ES-I3 (cell line): ENCODE results near the gene SELENOI.
A peak's percentile ranks its signal among the peaks of the same experiment; 100 is the strongest.
"Not testable (repeated sequence)": the region's sequence is repeated elsewhere in the genome, so short reads cannot be mapped to it uniquely, and the experiment has no call there.

Experiments
- H3K36me3 ChIP-seq: 2 replicates; pipeline ENCODE4 v1.6.1; 2013; ENCODE audit warnings: mild to moderate bottlenecking, low read length, control low read depth, moderate library complexity; ENCODE audit not compliant: insufficient read depth
- H3K4me1 ChIP-seq: 2 replicates; pipeline ENCODE4 v1.6.1; 2013; ENCODE audit warnings: mild to moderate bottlenecking, control low read depth, low read length; ENCODE audit not compliant: insufficient read depth
- H3K9ac ChIP-seq: 2 replicates; pipeline ENCODE4 v1.6.1; 2013; ENCODE audit warnings: low read depth, mild to moderate bottlenecking, low read length, moderate library complexity
- H3K9me3 ChIP-seq: 2 replicates; pipeline ENCODE4 v1.6.1; 2013; ENCODE audit warnings: mild to moderate bottlenecking, low read length, moderate library complexity; ENCODE audit not compliant: control insufficient read depth, insufficient read depth

SELENOI gene, protein sequence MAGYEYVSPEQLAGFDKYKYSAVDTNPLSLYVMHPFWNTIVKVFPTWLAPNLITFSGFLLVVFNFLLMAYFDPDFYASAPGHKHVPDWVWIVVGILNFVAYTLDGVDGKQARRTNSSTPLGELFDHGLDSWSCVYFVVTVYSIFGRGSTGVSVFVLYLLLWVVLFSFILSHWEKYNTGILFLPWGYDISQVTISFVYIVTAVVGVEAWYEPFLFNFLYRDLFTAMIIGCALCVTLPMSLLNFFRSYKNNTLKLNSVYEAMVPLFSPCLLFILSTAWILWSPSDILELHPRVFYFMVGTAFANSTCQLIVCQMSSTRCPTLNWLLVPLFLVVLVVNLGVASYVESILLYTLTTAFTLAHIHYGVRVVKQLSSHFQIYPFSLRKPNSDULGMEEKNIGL

DNA sequence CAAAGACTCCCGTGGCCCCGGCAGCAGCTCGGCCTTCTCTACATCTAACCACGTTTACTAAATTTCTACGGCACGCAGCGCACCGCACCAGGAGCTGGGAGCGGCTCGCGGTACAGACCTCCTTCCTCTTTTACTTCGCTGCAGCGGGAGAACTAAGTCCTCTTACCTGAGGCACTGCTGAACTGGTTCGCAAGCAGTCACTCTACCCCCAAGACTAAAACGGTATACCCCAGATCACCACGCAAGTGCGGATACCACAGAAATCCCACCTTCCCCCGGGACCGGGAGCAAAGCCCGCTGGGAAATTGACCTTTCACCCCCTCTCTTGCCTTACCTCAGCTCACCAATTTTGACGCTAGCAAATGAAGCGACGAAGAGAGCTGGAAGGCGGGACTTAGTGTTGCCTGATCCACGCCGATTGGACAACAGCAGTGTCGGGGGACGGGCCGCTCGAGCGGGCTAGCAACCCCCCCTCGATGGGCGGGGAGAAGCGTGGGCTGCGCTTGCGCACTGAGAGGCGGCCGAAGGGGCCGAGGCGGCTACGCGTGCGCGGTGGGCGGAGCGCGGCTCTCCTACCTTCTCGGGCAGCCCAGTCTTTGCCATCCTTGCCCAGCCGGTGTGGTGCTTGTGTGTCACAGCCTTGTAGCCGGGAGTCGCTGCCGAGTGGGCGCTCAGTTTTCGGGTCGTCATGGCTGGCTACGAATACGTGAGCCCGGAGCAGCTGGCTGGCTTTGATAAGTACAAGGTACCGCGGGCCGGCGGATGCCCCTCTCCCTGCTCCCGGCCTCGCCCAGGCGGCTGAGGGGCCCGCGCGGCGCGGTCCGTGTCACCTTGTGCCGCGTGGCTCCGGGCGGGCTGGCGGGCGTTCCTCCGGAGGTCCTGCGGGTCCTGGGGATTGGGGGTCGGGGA lies at the start of gene SELENOI:
Gene SELENOI, plus strand, starts transcription at position 599 of the 909 bp plus-strand sequence. Its CDS starts 90 bp downstream, at position 689.
- peak within 1 kb of the TSS; percentile 78 for H3K9ac ChIP-seq

DNA sequence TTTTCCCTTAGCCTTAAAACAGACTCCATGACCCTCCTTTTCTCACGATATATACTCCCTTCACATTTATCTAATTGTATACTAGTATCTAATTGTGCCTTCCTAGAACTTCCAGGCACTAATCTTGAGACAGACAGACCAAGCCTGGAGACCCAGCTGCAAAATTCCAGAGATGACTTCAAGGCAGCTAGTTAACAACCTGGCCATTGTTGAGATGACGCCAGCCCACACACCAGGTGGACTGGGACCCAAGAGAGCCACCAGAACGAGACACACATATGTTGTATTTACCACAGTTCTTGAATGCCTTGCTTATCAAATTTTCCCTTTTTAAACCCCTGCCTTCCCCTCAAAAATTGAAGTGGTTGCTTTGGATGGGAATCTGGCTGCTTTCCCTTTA lies 48.9 kb upstream of the SELENOI start:
- H3K36me3 ChIP-seq, result no peaks in the 10 kb centered on the region
- H3K9me3 ChIP-seq, result no peaks in the 10 kb centered on the region
- no peak overlapping the region for H3K9ac ChIP-seq

More for the DNA sequence above, at the start of gene SELENOI:
- Histone ChIP-seq H3K9me3 (no peaks in the 10 kb centered on the region), H3K36me3 (no peaks in the 10 kb centered on the region), H3K4me1 (peaks cover 10% of the 10 kb centered on the region)

DNA sequence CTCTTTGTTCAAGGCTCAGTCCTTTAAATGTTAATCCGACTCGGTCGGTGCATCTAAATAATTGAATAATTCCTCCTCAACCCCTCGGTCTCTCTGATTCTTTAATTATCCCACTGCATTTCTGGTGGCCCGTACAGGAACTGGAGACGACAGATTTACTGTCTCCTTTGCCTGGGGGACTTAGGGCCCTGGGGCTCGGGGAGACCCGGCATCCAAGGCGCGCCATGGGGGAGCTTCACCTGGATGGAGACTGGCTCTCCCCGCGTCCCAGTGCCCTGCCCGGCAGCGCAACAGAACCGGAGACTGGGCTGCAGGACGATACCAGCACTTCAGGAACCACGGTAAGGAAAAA lies 47.7 kb upstream of the SELENOI start:
- Histone ChIP-seq H3K9me3 (no peaks in the 10 kb centered on the region), H3K36me3 (no peaks in the 10 kb centered on the region), H3K4me1 (0 out of 2 replicates have a peak, but pooled peaks cover 7% of the 10 kb centered on the region), H3K9ac (peak overlapping the region; percentile 68; the same call in 1 of the 2 replicates)

More for the DNA sequence above, 48.9 kb upstream of the SELENOI start:
- peaks cover 11% of the 10 kb centered on the region; the same call in 1 of the 2 replicates for H3K4me1 ChIP-seq

DNA sequence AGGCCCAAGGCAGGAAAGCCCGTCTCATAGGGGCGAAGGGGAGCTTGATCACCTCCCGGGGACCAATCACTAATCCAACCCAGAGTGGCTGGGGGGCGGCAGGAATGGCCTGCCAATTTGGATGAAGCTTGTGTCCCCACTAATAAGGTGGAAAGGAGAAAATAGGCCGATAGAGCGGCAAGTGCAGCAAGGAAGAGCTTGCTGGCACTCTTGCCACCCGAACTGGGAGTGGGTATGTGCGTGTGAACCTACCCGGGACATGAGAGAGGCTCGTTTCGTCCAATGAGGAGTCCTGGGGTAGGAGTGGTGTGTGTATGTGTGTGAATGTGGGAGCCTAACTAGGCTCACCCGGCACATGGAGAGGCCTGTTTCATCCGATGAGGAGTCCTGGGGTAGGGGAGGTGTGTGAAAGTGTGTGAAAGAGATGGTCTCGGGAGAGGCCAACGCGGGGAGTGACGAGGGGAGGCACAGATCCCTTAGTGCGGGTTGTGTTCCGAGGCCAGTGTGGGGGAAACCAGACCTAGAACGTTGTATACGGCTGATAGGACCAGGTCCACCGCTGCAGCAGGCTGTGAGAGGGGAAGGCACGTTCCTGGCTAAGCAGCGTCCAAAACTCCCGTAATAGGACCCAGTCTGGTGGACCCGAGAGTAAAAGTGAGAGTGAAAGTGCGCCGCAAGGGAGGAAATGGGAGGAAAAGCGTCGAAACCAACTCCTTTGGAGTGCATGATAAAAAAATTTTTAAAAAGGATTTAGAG lies 47.1 kb upstream of the SELENOI start:
- peak overlapping the region; percentile 68 for H3K9ac ChIP-seq
- H3K36me3 ChIP-seq, result no peaks in the 10 kb centered on the region
- H3K4me1 ChIP-seq, result 0 out of 2 replicates have a peak, but pooled peaks cover 7% of the 10 kb centered on the region
- no peaks in the 10 kb centered on the region for H3K9me3 ChIP-seq

DNA sequence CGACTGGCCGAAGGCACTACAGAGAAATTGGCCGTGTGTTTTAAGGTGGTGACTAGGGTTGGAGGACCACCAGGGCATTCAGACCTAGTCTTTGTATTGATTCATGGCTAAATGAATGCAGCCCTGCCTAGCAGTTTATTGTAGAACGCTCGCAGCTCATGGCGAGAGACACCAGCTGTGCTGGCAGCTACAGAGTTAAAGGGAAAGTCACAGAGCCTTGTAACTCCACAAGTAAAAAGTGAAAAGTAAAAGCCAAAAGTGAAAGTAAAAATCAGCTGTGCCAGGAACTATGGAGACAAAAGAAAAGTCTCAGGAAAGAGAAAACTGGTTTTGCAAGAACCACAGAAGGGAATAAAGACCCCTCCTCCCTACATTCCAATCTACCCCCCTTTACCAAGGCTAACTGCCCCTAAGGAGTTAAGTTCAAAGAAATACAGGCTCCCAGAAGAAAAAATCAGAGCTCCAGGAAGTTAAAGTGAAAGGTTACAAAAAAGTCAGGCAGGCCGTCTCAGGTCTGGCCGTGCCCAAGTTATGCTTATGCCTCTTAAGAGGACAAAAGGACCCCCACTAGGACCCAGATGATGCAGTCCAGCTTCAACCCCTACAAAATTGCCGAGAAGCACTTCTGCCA lies 46.4 kb upstream of the SELENOI start:
- Histone ChIP-seq H3K36me3 (no peaks in the 10 kb centered on the region), H3K9me3 (no peaks in the 10 kb centered on the region), H3K4me1 (0 out of 2 replicates have a peak, but pooled peaks cover 7% of the 10 kb centered on the region), H3K9ac (peak overlapping the region; percentile 68)

DNA sequence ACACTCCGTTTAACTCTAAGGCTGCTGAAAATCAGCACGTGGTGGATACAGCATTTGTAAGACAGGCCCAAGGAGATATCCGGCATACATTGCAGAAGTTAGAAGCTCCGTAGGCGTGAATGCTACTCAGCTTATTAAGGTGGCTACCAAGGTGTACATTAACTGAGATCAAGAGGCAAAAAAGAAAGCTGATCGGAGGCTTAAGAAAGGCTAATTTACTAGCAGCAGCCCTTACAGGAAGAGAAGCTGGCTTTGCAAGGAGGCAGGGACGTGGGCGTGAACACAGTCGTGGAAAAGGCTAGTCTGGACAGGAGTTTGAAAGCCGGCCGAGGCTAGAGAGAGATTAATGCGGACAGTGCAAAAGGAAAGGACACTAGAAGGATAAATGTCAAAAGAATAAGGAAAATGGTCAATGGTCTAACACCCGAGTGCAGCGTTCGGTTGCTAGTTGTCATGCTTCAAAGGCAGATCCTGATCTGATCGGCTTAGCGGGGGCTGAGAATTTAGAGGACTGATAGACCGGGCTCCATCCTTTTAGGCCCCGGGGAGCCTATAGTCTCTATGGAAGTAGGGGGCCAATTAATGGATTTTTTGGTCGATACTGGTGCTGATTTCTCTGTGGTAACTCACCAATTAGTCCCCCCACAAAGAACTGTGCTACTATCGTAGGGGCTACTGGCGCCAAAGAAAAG lies 45.6 kb upstream of the SELENOI start:
- Histone ChIP-seq H3K4me1 (0 out of 2 replicates have a peak, but pooled peaks cover 7% of the 10 kb centered on the region), H3K36me3 (no peaks in the 10 kb centered on the region), H3K9ac (peak overlapping the region; percentile 68; the same call in 1 of the 2 replicates), H3K9me3 (no peaks in the 10 kb centered on the region)

DNA sequence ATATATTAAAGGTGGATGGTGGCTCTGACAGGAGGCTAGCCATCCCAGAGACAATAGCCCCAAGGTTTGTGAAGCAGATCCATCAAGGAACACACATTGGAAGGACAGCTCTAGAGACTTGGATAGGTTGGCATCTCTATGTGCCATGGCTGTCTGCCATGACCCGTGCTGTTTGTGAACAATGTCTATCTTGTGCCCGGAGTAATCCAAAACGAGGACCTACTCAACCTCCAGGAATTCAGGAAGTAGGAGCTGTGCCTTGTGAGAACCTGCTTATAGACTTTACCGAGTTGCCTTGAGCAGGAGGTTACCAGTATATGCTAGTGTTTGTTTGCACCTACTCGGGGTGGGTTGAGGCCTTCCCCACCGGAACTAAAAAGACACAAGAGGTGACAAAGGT lies 43.1 kb upstream of the SELENOI start:
- Histone ChIP-seq H3K4me1 (0 out of 2 replicates have a peak, but pooled peaks cover 2% of the 10 kb centered on the region), H3K36me3 (no peaks in the 10 kb centered on the region), H3K9ac (no peak overlapping the region), H3K9me3 (no peaks in the 10 kb centered on the region)

DNA sequence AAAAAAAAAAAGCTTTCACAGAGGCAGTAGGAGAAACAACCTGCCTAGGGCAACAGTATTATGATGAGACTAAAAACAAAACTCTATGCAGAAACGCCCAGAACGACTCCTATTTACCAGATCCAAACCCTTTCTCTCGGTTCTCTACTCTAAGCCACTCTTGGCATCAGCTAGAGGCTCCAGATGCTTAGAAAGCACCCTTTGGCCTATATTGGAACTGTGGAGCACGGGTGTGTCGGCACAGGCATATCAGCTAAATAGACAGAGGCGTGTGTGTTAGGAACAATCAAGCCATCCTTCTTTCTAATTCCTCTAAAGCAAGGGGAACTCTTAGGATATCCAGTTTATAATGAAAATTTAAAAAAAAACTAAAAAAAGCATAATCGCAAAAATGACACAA lies 40.8 kb upstream of the SELENOI start:
- not testable (repeated sequence) for H3K36me3 ChIP-seq, H3K4me1 ChIP-seq, H3K9me3 ChIP-seq, H3K9ac ChIP-seq

DNA sequence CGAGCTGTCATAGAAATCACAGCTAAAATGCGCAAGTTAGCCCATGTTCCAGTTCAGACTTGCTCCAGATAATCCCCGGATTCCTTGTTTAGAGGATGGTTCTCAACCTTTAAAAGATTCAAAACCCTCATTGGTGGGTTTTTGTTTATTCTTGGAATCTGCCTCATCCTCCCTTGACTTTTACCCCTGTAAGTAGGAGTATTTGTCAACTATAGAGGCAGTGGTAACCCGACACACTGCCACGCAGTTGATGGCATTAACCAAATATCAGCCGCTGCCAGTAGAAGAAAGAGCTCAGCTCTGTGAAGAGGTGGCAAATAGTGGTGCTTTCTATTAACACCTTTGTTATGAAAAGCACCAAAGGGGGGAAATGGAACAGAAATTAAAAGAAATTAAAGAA lies 40.4 kb upstream of the SELENOI start:
- no peaks in the 10 kb centered on the region for H3K9me3 ChIP-seq
- H3K36me3 ChIP-seq, result no peaks in the 10 kb centered on the region
- H3K9ac ChIP-seq, result no peak overlapping the region
- no peaks in the 10 kb centered on the region for H3K4me1 ChIP-seq

DNA sequence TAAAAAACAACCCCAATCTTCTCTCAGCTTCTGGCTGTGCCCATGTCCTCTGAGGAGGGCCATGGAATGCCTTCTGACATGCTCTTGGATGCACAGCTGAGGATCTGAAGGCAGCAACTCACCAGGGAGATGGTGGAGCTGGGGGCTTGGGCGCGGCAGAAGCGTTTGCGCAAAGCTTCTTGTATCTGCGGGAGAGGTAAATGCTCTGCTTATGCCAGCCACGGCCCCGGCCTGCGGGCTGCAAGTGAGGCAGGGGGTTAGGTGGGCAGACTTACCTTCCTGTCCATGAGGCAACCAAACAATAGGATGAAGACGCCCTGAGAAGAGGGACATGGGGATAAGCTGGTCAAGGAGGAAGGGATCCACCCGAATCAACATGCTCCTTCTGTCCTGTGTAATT lies 36.0 kb upstream of the SELENOI start:
- H3K4me1 ChIP-seq, result no peaks in the 10 kb centered on the region
- H3K9me3 ChIP-seq, result no peaks in the 10 kb centered on the region
- H3K36me3 ChIP-seq, result no peaks in the 10 kb centered on the region
- no peak overlapping the region for H3K9ac ChIP-seq

DNA sequence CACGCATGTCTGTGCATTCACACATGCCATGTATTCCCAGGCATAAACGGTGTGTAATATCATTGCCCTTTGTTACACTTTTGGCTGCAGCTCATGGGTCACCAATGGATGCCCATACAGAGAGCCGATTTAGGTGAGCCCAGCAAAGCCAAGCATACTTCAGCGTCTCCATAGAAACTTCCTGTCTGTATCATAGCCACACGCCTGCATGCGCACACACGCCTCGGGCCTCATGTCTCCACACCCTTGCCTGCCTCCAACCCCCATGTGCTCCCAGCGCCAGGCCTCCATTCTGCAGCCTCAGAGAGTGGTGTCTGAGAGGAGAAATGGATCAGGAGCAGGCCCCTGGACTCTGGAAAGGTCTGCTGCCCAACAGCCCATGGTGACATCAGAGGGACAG lies 33.5 kb upstream of the SELENOI start:
- no peaks in the 10 kb centered on the region for H3K36me3 ChIP-seq
- no peaks in the 10 kb centered on the region for H3K9me3 ChIP-seq
- no peak overlapping the region for H3K9ac ChIP-seq
- peaks cover 3% of the 10 kb centered on the region; the same call in 1 of the 2 replicates for H3K4me1 ChIP-seq

DNA sequence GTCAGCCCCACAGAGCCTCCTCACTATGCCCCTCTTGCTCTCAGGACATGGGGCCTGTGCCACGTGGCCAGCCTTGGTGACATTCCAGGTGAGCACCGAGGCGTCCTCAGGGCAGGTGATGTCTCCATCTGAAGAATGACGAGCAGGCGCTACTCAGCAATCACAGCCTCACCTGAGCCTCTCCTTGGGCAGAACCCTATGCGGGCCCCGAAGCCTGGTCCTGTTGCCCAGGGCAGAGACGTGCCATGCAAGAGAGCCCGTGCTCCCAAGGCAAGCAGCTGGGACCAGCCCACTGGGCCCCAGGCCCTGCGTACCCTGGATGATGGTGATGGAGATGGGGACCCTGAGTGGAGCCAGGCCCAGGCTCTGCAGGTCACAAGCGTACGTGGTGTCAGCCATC lies 32.5 kb upstream of the SELENOI start:
- Histone ChIP-seq H3K4me1 (peaks cover 6% of the 10 kb centered on the region; the same call in 1 of the 2 replicates), H3K9me3 (no peaks in the 10 kb centered on the region), H3K9ac (no peak overlapping the region), H3K36me3 (no peaks in the 10 kb centered on the region)

DNA sequence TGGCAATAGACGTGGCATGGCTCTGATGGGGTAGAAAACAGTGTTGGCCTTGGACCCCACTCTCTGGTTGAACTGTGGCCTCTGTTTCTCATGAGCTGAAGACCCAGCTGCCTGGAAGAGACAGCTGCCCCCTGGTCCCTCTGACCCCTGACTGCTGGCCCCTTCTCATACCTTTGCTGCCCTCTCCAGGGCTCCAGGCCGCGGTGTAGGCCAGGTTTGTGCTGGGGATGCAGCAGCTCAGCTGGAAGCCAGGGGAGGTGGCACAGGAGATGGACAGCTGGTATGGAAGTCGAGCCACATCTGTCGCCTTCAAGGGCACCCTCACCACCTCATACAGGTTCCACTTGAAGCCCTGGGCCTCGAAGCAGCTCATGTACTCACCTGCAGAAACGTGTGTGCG lies 31.7 kb upstream of the SELENOI start:
- Histone ChIP-seq H3K36me3 (no peaks in the 10 kb centered on the region), H3K4me1 (peaks cover 10% of the 10 kb centered on the region; the same call in 1 of the 2 replicates), H3K9me3 (no peaks in the 10 kb centered on the region), H3K9ac (no peak overlapping the region)
